ENCODE measurements around the gene PPME1.

The PPME1 gene

DNA sequence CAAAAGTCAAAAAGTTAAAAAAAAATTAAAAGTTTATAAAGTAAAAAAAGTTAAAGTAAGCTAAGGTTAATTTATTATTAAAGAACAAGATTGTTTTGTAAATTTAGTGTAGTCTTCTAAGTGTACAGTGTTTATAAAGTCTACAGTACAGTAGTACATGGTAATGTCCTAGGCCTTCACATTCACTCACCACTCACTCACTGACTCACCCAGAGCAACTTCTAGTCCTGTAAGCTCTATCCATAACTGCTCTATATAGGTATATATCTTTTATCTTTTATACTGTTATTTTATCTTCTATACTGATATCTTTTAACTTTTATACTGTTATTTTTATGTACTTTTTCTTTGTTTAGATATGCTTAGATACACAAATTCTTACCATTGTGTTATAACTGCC is 11.4 kb upstream of the PPME1 start:
- DNase-seq = no peak

DNA sequence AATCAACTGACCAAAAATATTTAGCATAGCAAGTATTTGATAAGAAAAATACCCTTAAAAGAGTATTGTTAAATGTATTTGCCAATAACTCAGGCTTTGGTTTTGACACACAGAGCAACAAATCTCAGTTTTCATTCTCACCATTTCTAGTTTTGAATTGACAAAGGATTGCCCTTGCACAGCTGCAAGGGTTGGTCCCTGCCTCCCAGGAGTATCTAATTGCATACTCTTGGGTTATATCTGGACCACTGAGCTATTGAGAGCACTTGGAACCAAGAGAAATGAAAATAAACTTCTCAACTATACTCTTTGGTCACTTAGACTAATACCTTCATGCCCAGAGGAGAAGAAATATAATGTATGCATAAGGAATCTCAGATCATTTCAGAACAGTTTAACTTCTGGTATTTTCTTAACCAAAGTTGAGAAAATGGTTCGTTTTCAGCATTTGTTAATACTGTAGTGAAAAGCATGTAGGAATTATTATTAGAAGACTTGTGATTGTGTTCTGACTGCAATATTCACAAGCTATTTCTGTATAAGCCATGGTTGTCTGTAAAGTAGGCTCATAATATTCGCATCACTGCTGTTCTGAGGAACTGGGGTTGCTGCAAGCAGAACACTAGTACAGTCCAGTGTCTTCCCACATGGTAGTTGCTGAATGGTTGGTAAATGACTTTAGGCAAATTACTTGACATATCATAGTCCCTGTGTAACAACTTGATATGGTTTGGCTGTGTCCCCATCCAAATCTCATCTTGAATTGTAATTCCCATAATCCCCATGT is 8.2 kb upstream of the PPME1 start:
- no peak for DNase-seq

- no peak for DNase-seq
Measured at GRCh38 chr11:74168838-74169237, 2.3 kb upstream of the PPME1 start.

DNA sequence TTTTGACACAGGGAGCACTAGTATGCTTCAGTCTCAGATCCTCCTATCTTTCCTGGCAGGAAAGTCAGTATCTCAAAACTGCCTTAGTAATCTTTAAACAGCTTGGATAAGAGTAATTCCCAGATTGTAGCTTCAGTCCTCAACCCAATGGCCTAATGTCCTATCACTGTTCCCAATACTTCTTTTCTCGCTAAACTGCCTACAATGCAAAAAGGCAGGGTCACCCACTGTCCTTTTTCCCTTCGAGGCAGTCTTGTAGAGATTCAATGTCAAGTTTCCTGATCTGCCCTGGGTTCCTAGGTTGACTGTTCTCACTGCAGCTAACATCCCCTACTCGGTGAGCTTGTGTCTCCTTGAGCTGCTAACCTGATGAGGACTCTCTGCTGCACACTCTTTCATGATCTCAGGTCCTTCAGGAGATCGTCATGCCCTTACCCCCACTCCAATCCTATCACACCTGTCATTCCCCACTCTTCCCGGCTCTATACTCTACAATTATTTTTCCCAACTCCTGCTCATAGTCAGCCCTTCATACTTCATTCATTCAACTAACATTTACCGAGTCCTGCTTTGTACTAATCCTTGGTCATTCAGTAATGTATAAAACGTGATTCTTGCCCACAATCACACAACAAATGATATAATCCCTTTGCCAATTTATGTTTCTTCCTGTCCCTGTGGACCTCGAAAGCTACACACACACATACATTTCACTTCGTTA is 1.2 kb upstream of the PPME1 start:
- no peak for DNase-seq

DNA sequence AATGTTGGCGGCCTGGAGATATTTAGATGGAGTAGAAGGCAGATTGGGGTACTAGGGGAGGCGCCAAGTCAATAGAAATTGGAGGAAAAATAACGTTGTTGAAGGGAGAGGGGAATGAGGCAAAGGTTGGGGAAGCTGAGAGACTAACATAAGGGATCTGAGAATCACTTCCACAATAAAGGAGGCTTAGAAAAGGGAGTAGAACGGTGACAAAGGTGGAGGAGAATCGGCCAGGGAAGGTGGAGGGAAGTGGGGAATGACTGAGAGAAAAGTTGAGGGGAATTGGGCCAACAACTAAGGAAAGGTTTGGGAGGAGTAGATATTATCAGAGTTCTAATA is 510 bp downstream of the PPME1 start:
- no peak for DNase-seq

DNA sequence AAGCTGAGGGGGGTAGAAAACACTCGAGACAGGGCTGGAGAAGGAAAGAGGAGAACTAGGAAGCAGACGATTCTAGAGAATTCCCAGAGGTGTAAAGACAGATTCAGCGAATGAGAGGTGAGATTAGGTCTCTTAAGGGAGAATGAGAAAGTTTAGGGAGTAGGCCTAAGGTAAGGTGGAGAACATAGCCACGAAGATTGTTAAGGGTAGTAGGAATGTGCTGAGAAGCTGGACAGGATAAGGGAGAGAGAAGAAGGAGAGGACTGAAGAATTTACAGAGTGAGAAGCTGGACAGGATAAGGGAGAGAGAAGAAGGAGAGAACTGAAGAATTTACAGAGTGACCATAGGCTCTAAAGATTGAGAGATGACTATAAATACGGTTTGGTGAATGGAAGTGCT is 908 bp downstream of the PPME1 start:
- no peak for DNase-seq

DNA sequence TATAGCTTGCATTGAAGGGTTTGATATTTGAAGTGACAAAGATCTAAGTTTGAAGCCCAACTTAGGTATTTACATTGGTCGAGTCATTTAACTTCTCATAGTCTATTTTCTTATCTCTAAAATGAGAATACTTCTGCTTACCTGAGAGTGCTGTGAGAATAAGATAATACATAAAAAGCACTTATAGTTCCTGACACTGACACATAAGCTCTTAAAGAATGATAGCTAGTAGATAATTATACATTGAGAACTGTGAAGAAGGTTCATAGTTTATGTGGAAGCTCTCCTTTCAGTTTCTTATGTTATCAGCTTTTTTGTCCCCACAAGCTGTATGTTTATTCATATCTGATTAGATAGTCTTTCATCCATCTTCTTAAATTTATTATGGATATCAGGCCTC is 4.8 kb downstream of the PPME1 start:
- no peak for DNase-seq

- DNase-seq = peak in 1 of 51 donors; percentile 1
Measured at GRCh38 chr11:74179234-74180052, 8.4 kb downstream of the PPME1 start.

DNA sequence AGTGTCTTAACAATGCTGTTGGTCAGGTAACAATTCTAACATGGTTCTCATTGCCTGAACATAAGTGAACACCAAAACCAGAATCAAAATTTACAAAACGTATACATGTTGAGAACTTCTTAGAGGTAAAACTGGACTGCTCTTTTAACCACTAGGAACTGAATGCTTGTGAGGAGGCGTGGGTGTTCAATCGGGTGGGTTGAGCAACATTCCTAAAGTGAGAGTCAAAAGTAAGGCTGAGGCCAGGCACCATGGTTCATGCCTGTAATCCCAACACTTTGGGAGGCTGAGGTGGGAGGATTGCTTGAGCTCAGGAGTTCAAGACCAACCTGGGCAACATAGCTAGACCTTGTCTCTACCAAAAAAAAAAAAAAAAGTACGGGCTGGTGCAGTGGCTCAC is 11.5 kb downstream of the PPME1 start:
- no peak for DNase-seq

DNA sequence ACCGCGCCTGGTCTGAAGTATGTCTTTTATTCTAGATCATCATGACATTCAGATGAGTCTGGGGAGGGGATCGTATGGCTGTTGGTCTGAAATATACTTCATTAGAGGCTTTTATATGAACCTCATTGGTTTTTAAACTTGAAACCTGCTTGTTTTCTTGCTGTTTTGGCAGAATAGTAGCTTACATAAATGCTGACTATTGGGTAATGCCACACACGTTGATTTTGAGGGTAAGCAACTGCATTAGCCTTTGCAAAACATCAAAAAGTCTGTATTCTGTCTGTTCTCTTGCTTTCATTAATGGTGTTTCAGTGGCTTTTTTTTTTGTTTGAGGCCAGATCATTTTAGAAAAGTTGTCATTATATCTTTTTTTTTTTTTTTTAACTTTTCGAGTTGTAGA is 14.2 kb downstream of the PPME1 start:
- no peak for DNase-seq

GRCh38 chr11:74185695-74186094 is 14.6 kb downstream of the PPME1 start:
- no peak for DNase-seq

GRCh38 chr11:74195828-74196227 is 24.7 kb downstream of the PPME1 start:
- DNase-seq = no peak

DNA sequence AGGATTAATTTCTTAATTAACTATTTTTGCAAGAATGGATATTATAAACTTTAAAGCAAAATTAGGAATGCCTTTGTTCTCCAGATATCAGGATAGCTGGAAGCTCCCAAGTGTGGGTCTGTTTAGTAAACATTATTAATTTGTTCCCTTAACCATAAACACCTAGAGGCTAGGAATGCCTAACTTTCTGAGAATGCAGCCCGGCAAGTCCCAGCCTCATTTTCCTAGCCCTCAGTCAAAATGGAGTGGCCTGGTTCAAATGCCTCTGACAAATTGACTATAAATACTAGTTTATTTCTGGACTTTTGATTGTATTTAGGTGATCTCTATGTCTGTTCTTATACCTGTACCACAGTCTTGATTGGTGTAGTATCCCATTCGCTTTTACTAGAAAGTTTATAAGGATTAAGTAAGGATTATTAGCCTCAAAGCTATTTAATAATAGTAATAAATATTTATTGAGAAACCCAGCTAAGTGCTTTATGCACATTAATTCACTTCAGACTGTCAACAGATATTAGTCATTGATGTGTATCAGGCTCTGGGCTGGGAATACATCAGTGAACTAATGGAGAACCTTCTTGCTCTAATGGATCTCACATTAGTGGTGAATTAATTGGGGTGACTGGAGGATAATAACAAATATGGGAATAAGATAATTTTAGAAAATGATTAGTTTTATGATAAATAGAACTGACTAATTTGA is 25.8 kb downstream of the PPME1 start:
- DNase-seq = no peak

DNA sequence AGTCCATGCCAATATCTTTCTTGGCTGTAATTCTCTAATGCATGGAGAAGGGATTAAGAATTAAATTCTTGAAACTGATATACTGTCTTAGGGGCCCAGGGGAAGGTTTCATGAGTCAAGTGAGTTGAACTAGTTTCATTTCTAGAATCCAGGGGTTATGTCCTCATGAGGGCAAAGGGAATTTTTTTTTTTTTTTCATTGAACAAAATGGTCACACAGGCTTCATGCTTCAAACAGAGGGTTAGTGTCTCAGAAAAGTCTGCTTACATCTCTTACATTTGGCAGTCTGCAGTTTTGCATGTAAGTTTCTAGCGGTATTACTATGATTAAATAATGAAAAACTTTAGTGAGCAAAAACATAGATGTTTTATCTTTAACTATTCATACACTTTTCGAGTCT is 32.9 kb downstream of the PPME1 start:
- DNase-seq = no peak

GRCh38 chr11:74204701-74205100 is 33.6 kb downstream of the PPME1 start:
- DNase-seq = no peak

GRCh38 chr11:74205181-74205580 is 34.1 kb downstream of the PPME1 start:
- DNase-seq = no peak

DNA sequence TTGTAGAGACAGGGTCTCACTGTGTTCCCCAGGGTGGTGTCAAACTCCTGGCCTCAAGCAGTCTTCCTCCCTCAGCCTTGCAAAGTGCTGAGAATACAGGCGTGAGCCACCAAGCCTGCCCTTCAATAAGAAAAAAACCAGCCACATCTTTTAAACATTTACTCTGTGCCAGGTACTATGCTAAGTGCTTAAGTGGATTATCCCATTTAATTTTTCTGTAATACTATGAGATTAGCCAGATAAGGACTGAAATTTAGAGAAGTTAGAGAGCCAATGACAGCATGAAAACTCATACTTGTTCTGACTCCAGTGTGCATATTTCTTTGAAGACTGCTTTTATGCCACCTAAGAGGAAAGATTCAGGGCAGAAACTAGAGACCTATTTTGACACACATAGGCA is 35.7 kb downstream of the PPME1 start:
- no peak for DNase-seq

DNA sequence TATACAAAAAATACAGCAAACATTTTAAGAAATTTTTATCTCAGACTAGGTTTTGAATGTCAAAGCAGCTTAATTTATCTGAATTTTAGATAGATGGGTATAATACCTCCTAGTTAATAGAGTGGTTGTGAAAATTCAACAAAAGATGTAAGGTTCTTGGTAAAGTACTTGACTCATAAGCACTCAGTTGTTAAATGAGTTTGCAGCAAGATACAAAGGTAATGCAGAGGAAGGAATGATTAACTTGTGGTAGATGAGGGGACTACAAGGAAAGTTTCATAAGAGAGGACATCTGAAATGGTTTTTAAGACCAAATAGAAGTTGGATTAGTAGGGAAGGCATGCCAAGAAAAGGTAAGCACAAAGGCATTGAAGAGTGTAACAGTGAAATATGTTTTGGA is 37.4 kb downstream of the PPME1 start:
- no peak for DNase-seq

- DNase-seq = no peak
Measured at GRCh38 chr11:74212533-74212932, 41.4 kb downstream of the PPME1 start.

- DNase-seq = no peak
Measured at GRCh38 chr11:74220376-74220775, 49.3 kb downstream of the PPME1 start.

DNA sequence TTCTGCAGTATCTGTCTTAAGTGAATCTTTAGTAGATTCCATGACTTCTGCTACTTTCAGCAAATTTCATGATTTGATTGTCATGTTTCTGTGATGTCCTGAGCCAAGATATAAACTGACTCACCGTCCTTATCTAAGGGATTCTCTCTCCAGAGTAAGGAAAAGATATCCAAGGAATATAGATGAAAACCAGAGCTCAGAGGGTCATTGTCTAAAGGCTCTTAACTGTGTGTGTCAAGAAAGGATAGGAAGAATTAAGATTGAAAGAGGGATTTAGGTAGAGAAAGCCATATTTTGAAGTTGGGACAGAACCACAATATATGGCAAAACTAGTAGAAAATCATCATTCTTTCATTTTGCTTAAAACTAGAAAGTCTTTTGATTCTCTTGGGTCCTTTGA is 50.7 kb downstream of the PPME1 start:
- no peak for DNase-seq

DNA sequence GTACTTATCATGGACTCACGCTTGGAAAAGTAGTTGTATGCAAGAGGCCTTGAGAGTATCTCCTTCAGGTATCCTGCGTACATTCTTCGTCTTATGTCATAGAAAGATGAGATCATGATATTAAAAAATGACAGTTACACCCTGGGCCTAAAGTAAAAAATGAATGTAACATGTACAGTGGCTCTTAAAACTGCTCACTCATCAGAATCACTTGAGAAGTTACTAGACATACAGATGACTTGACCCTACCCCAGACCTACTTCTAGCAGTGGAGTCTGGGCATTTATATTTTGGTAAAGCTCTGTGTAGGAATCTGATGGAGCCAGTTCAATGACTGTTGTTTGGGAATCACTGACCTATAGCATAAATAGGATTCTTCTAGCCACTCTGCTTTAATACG is 54.5 kb downstream of the PPME1 start:
- DNase-seq = no peak

Data from hypothalamus (tissue), 51 donors.